HCT116 (cell line): ENCODE data around the gene ZNF618. TPM values are rescaled to one million over a fixed set of nuclear protein-coding genes. Genes with fewer than 3 reads are reported as not detected.

Experiments
- ATAC-seq: fragments of 200-7000 bp; cut with Tn5 transposase; 2 replicates; pipeline ENCODE4 v1.9.1; 2020; ENCODE audit warnings: mild to moderate bottlenecking, moderate library complexity
- BruUV-seq: library from RNA; stranded (reverse); fragments of 400-500 nt; replicated peaks from 2 replicates; lab custom pipeline; 2021; lab: Mats Ljungman, UMichigan
- CTCF ChIA-PET: fragments of 300-600 bp; sonication (Branson Sonifier 250); formaldehyde crosslinking; loops from one replicate; lab custom pipeline; 2021; ENCODE audit warnings: antibody characterized with exemption; lab: Charles Lee
- POLR2A ChIA-PET: fragments of 300-600, 350-600 bp; sonication (Branson Sonifier 250); formaldehyde crosslinking; loops from one replicate; lab custom pipeline; 2021; ENCODE audit warnings: antibody characterized with exemption; lab: Charles Lee
- RAD21 ChIA-PET, 2 experiments: fragments of 300-600 bp; sonication (Branson Sonifier 250); formaldehyde crosslinking; loops; one replicate each; lab custom pipeline; 2023; ENCODE audit warnings: low total read pairs in 2 of 2; ENCODE audit not compliant: uncharacterized antibody in 2 of 2, unreplicated experiment in 2 of 2, low non-redundant PET in 1 of 2; lab: Charles Lee
- DNase-seq: peaks from one replicate; pipeline ENCODE4 v3.0.0-alpha.2; 2010; ENCODE audit warnings: low read depth, low spot score
- H2AFZ ChIP-seq: fragments of 200-600 bp; shearing (Covaris generic), sonication (generic); 2 replicates; pipeline ENCODE4 v1.6.1; 2017; ENCODE audit warnings: low read depth, mixed run types, mixed read lengths, antibody characterized with exemption, low read length; ENCODE audit not compliant: poor library complexity, severe bottlenecking
- H3K27ac ChIP-seq: 2 replicates; pipeline ENCODE4 v1.5.1; 2012; ENCODE audit warnings: low read depth, low read length
- H3K27me3 ChIP-seq: fragments of 200-600 bp; sonication (generic); 2 replicates; pipeline ENCODE4 v1.6.1; 2016; ENCODE audit warnings: mixed run types, low read length, mixed read lengths; ENCODE audit not compliant: insufficient read depth
- H3K36me3 ChIP-seq, 2 experiments: fragments of 200-500 bp in 1 of 2; fragments of 200-600 bp in 1 of 2; sonication (Bioruptor generic) in 1 of 2; sonication (generic) in 1 of 2; 2 replicates each; pipeline versions ENCODE4 v1.5.1 to v1.6.1; 2014 to 2016; ENCODE audit warnings: low read length in 2 of 2, inconsistent platforms in 1 of 2, mixed read lengths in 1 of 2, mixed run types in 1 of 2; ENCODE audit not compliant: insufficient read depth in 2 of 2, control insufficient read depth in 1 of 2
- H3K4me1 ChIP-seq, 2 experiments: fragments of 200-600 bp in 1 of 2; sonication (generic) in 1 of 2; 2 replicates each; pipeline versions ENCODE4 v1.5.1 to v1.6.1; 2012 to 2017; ENCODE audit warnings: low read length in 2 of 2, inconsistent platforms in 1 of 2, mild to moderate bottlenecking in 1 of 2, mixed read lengths in 1 of 2, mixed run types in 1 of 2, moderate library complexity in 1 of 2; ENCODE audit not compliant: insufficient read depth in 2 of 2, control insufficient read depth in 1 of 2
- H3K4me2 ChIP-seq: fragments of 200-600 bp; sonication (generic); 2 replicates; pipeline ENCODE4 v1.6.1; 2017; ENCODE audit warnings: mixed run types, low read length, mixed read lengths
- H3K4me3 ChIP-seq, 2 experiments: fragments of 200-600 bp in 1 of 2; sonication (generic) in 1 of 2; replicated peaks in 1 of 2; 2 replicates each; pipeline ENCODE4 v1.5.1; 2011 to 2016; ENCODE audit warnings: low read length in 2 of 2, control low read depth in 1 of 2, low read depth in 1 of 2, mild to moderate bottlenecking in 1 of 2, mixed read lengths in 1 of 2, mixed run types in 1 of 2
- H3K79me2 ChIP-seq: fragments of 200-600 bp; sonication (generic); 2 replicates; pipeline ENCODE4 v1.6.1; 2017; ENCODE audit warnings: mild to moderate bottlenecking, mixed run types, low read length, moderate library complexity, mixed read lengths; ENCODE audit not compliant: insufficient read depth
- H3K9ac ChIP-seq: fragments of 200-600 bp; sonication (generic); 2 replicates; pipeline ENCODE4 v1.6.1; 2016; ENCODE audit warnings: low read length, mixed read lengths
- H3K9me2 ChIP-seq: fragments of 200-600 bp; sonication (generic), shearing (Covaris generic); 2 replicates; pipeline ENCODE4 v1.6.1; 2017; ENCODE audit warnings: mixed run types, mild to moderate bottlenecking, moderate library complexity; ENCODE audit not compliant: insufficient read depth
- H3K9me3 ChIP-seq, 2 experiments: fragments of 200-500 bp in 1 of 2; fragments of 200-600 bp in 1 of 2; sonication (Bioruptor generic) in 1 of 2; sonication (generic) in 1 of 2; 2 replicates each; pipeline ENCODE4 v1.6.1; 2014 to 2017; ENCODE audit warnings: low read length in 2 of 2, mixed read lengths in 2 of 2, inconsistent platforms in 1 of 2, low read depth in 1 of 2, mild to moderate bottlenecking in 1 of 2, mixed run types in 1 of 2, moderate library complexity in 1 of 2; ENCODE audit not compliant: control insufficient read depth in 1 of 2, insufficient read depth in 1 of 2
- H4K20me1 ChIP-seq: fragments of 200-600 bp; sonication (generic), shearing (Covaris generic); 2 replicates; pipeline ENCODE4 v1.6.1; 2017; ENCODE audit warnings: mixed run types, mild to moderate bottlenecking, moderate library complexity; ENCODE audit not compliant: insufficient read depth
- CBX3 ChIP-seq: IDR thresholded peaks from 2 replicates; pipeline ENCODE4 v1.6.1; 2012; ENCODE audit warnings: low read depth
- CEBPB ChIP-seq: IDR thresholded peaks from 2 replicates; pipeline ENCODE4 v1.6.1; 2012; ENCODE audit warnings: low read depth
- EZH2phosphoT487 ChIP-seq: fragments of 200-600 bp; IDR thresholded peaks from 2 replicates; pipeline ENCODE4 v1.6.1; 2018; ENCODE audit warnings: antibody characterized with exemption, borderline replicate concordance
- JUND ChIP-seq: IDR thresholded peaks from 2 replicates; pipeline ENCODE4 v1.6.1; 2012
- POLR2A ChIP-seq: IDR thresholded peaks from 2 replicates; pipeline ENCODE4 v1.7.0; 2011; ENCODE audit warnings: borderline replicate concordance; ENCODE audit not compliant: insufficient read depth, insufficient read length; ENCODE audit errors: extremely low read depth
- RAD21 ChIP-seq: IDR thresholded peaks from 2 replicates; pipeline ENCODE4 v1.6.1; 2012; ENCODE audit warnings: low read depth, mild to moderate bottlenecking
- SP1 ChIP-seq: IDR thresholded peaks from 2 replicates; pipeline ENCODE4 v1.6.1; 2012; ENCODE audit warnings: low read depth
- TCF7L2 ChIP-seq: IDR thresholded peaks from 2 replicates; pipeline ENCODE4 v1.7.0; 2011; ENCODE audit warnings: borderline replicate concordance, inconsistent platforms; ENCODE audit not compliant: insufficient read depth, insufficient read length; ENCODE audit errors: extremely low read depth
- ZFX ChIP-seq: fragments of 450-650 bp; IDR thresholded peaks from 2 replicates; pipeline ENCODE4 v1.6.1; 2017
- ZNF274 ChIP-seq: fragments of 200-500 bp; sonication (Bioruptor generic); IDR thresholded peaks from 2 replicates; pipeline ENCODE4 v1.6.1; 2014; ENCODE audit warnings: mild to moderate bottlenecking, low read depth, low read length, inconsistent platforms
- intact Hi-C: fragments of 100-400 bp; cut with micrococcal nuclease; formaldehyde crosslinking; loops from 2 replicates; pipeline ENCODE4 v1.10.0; 2022
- total RNA-seq: library from RNA; stranded (reverse); gene quantifications from one replicate; pipeline ENCODE4 v1.2.1, GENCODE V29; 2021; ENCODE audit not compliant: unreplicated experiment
- TF ChIP-seq, protein P1 (sequence below), 3 experiments: fragments of 200-600 bp in 1 of 3; sonication (generic) in 1 of 3; IDR thresholded peaks in 2 of 3; conservative IDR thresholded peaks in 1 of 3; 2 replicates each; pipeline ENCODE4 v1.5.1; 2012 to 2017; ENCODE audit warnings: low read depth in 2 of 3, low read length in 2 of 3, antibody characterized with exemption in 1 of 3, borderline replicate concordance in 1 of 3, control low read depth in 1 of 3, mild to moderate bottlenecking in 1 of 3, mixed read lengths in 1 of 3, mixed run types in 1 of 3, moderate library complexity in 1 of 3; ENCODE audit not compliant: insufficient read depth in 1 of 3

Gene ZNF618
- total RNA-seq, 1 experiment from 2014 or later: 13.5 TPM

DNA sequence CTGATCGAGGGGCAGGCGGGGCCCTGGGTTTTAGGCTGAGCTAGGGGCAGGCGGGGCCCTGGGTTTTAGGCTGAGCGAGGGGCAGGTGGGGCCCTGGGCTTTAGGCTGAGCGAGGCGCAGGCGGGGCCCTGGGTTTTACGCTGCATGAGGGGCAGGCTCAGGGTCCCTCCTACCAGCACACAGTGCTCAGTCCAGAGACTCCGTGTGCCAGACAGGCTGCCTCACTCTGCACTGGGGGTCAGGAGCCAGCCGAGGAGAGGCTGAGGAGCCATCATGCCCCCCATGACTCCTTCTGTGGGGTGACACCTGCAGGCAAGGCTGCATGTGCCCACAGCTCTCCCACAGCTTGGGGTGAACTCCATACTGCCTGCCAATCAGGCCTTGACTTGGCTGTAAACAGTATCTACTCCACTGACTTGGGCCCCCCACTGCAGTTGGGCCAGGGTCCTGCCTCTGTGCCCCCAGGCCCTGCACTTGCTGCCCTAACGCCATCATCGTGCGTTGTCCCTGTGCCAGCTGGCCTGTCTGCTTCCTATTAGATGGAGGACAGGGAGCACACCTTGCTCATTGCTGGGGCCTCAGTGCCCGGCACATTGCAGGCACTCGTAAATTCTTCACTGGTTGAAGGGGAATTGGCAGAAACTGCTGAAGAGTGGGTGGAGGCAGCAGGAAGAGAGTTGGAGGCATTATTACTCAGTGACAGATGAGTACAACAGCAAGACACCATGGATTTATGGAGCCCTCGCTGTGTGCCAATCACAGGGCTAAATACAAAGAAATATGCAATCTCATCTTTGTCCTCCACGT, 123.3 kb downstream of the ZNF618 start:
- H4K20me1 ChIP-seq: no peaks in the 10 kb centered on the region
- no peak overlapping the region for H3K4me2 ChIP-seq
- ChIA-PET RAD21 (no interaction called here), CTCF (no interaction called here)
- no peak overlapping the region for H3K27ac ChIP-seq
- TF ChIP-seq, protein P1, sequence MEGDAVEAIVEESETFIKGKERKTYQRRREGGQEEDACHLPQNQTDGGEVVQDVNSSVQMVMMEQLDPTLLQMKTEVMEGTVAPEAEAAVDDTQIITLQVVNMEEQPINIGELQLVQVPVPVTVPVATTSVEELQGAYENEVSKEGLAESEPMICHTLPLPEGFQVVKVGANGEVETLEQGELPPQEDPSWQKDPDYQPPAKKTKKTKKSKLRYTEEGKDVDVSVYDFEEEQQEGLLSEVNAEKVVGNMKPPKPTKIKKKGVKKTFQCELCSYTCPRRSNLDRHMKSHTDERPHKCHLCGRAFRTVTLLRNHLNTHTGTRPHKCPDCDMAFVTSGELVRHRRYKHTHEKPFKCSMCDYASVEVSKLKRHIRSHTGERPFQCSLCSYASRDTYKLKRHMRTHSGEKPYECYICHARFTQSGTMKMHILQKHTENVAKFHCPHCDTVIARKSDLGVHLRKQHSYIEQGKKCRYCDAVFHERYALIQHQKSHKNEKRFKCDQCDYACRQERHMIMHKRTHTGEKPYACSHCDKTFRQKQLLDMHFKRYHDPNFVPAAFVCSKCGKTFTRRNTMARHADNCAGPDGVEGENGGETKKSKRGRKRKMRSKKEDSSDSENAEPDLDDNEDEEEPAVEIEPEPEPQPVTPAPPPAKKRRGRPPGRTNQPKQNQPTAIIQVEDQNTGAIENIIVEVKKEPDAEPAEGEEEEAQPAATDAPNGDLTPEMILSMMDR (IDR thresholded peaks at IDR 0.05 in 2 of 3, conservative IDR thresholded peaks at IDR 0.05 in 1 of 3; ENCODE audit: borderline replicate concordance in 1 of 3, insufficient read depth in 1 of 3, low read depth in 2 of 3, low read length in 2 of 3): no peak
- TF ChIP-seq ZFX (no peak), JUND (no peak), POLR2A (no peak), CBX3 (no peak), CEBPB (no peak), RAD21 (no peak), EZH2phosphoT487 (no peak), TCF7L2 (no peak), ZNF274 (no peak), SP1 (no peak)
- TF ChIP-seq, all 23 proteins: peak for 0
- POLR2A ChIA-PET: no interaction called here
- Histone ChIP-seq H3K9me3 (no peaks in the 10 kb centered on the region), H3K4me3 (no peak overlapping the region), H3K27me3 (no peaks in the 10 kb centered on the region), H3K9ac (no peak overlapping the region), H2AFZ (no peak overlapping the region), H3K4me1 (no peaks in the 10 kb centered on the region), H3K79me2 (no peaks in the 10 kb centered on the region), H3K36me3 (no peaks in the 10 kb centered on the region), H3K9me2 (no peaks in the 10 kb centered on the region)
- no TSS peak for BruUV-seq
- ATAC-seq: no peak
- intact Hi-C loops: no loop called here
- no peak for DNase-seq
